K562 (cell line): ENCODE data around the gene PITHD1. TPM values are rescaled to one million over a fixed set of nuclear protein-coding genes. Genes with fewer than 3 reads are reported as not detected.
A peak's percentile ranks its signal among the peaks of the same experiment; 100 is the strongest.

Experiments
- CREB5 ChIP-seq: fragments of 250-450 bp; sonication (Bioruptor Pico); IDR thresholded peaks from 2 replicates; pipeline ENCODE4 v1.5.0; 2020; ENCODE audit warnings: mild to moderate bottlenecking
- KLF1 ChIP-seq: fragments of 450-650 bp; IDR thresholded peaks from 2 replicates; pipeline ENCODE4 v1.6.1; 2016; ENCODE audit warnings: missing genetic modification characterization, missing compliant biosample characterization
- NR2C1 ChIP-seq, 2 experiments: fragments of 450-650 bp; IDR thresholded peaks; 2 replicates each; pipeline ENCODE4 v1.6.1; 2017; ENCODE audit warnings: mild to moderate bottlenecking in 2 of 2, antibody characterized with exemption in 1 of 2, inconsistent platforms in 1 of 2, missing compliant biosample characterization in 1 of 2, missing genetic modification characterization in 1 of 2
- POLR3A ChIP-seq: IDR thresholded peaks from 2 replicates; pipeline ENCODE4 v1.6.1; 2011; ENCODE audit warnings: borderline replicate concordance, mild to moderate bottlenecking, moderate library complexity; ENCODE audit not compliant: insufficient read length, insufficient read depth; ENCODE audit errors: extremely low read depth
- PRDM10 ChIP-seq: fragments of 450-650 bp; IDR thresholded peaks from 2 replicates; pipeline ENCODE4 v1.6.1; 2018; ENCODE audit not compliant: partially characterized antibody
- RAD21 ChIP-seq, 2 experiments: fragments of 250-450 bp in 1 of 2; fragments of 450-650 bp in 1 of 2; sonication (Bioruptor Pico) in 1 of 2; formaldehyde crosslinking in 1 of 2; IDR thresholded peaks in 1 of 2; conservative IDR thresholded peaks in 1 of 2; 2 replicates each; pipeline versions ENCODE4 v1.4.0 to v1.8.0; 2020 to 2022; ENCODE audit warnings: mild to moderate bottlenecking in 2 of 2, moderate library complexity in 1 of 2
- RBFOX2 ChIP-seq: fragments of 200-400 bp; formaldehyde crosslinking; IDR thresholded peaks from 2 replicates; pipeline ENCODE4 v1.6.1; 2017; ENCODE audit warnings: low read depth, mild to moderate bottlenecking, low read length, moderate library complexity
- RBM25 ChIP-seq: fragments of 200-400 bp; formaldehyde crosslinking; IDR thresholded peaks from 2 replicates; pipeline ENCODE4 v1.6.1; 2018; ENCODE audit warnings: low read length, low read depth, moderate library complexity; ENCODE audit not compliant: severe bottlenecking
- TAF1 ChIP-seq: IDR thresholded peaks from 2 replicates; pipeline ENCODE4 v1.6.1; 2011; ENCODE audit warnings: mild to moderate bottlenecking, low read length, moderate library complexity; ENCODE audit not compliant: insufficient read depth, control insufficient read depth, severe bottlenecking; ENCODE audit errors: extremely low read depth
- TOE1 ChIP-seq, 2 experiments: fragments of 450-650 bp in 1 of 2; sonication (generic) in 1 of 2; formaldehyde crosslinking in 1 of 2; IDR thresholded peaks; 2 replicates each; pipeline versions ENCODE4 v1.7.1 to v1.8.0; 2016 to 2022; ENCODE audit warnings: borderline replicate concordance in 2 of 2, mild to moderate bottlenecking in 2 of 2, antibody characterized with exemption in 1 of 2, inconsistent platforms in 1 of 2, low read depth in 1 of 2, missing genetic modification reagents in 1 of 2, moderate library complexity in 1 of 2
- TRIM25 ChIP-seq: fragments of 450-650 bp; IDR thresholded peaks from 2 replicates; pipeline ENCODE4 v1.7.0; 2016; ENCODE audit warnings: borderline replicate concordance
- ZFP91 ChIP-seq: sonication (generic); formaldehyde crosslinking; IDR thresholded peaks from 2 replicates; pipeline ENCODE4 v1.8.0; 2022; ENCODE audit warnings: mild to moderate bottlenecking, missing genetic modification reagents
- ZNF324 ChIP-seq: fragments of 250-450 bp; sonication (Bioruptor Pico); IDR thresholded peaks from 2 replicates; pipeline ENCODE4 v1.4.0; 2020; ENCODE audit warnings: mild to moderate bottlenecking
- ZNF589 ChIP-seq: fragments of 200-800 bp; sonication (Bioruptor generic); IDR thresholded peaks from 2 replicates; pipeline ENCODE4 v1.6.1; 2016; ENCODE audit warnings: low read depth, missing genetic modification characterization, missing compliant biosample characterization
- ZNF830 ChIP-seq: fragments of 250-450 bp; sonication (Bioruptor Pico); IDR thresholded peaks from 2 replicates; pipeline ENCODE4 v1.5.0; 2021; ENCODE audit warnings: mild to moderate bottlenecking
- polyA plus RNA-seq, 8 experiments: library from polyadenylated mRNA; depleted of rRNA in 4 of 8; stranded (reverse) in 5 of 8; unstranded in 3 of 8; fragments of >200 nt; fragmentation: Nextera tagmentation in 2 of 8; fragmentation: Illumina TruSeq in 1 of 8; extraction: Ambion mirVana in 2 of 8; extraction: Trizol in 1 of 8; gene quantifications; 2 replicates each; pipeline versions ENCODE4 v1.2.1 to v1.2.3, GENCODE V29; 2011 to 2014; ENCODE audit warnings: inconsistent platforms in 1 of 8, missing spikeins in 1 of 8
- total RNA-seq, 7 experiments: library from RNA; depleted of rRNA in 6 of 7; stranded (reverse); fragments of >200 nt in 6 of 7; fragmentation: Illumina TruSeq in 2 of 7; extraction: Trizol in 2 of 7; gene quantifications; 2 replicates each; pipeline versions ENCODE4 v1.2.1 to v1.2.3, GENCODE V29; 2011 to 2021; ENCODE audit warnings: low replicate concordance in 1 of 7

PITHD1 gene
- total and polyA plus RNA-seq, 9 of the 15 experiments (the other 6 are each of a cell fraction or from before 2014, with no cell fraction given): 46.5 to 175 (median 149) TPM

GRCh38 chr1:23777979-23778814 is at the start of gene PITHD1 (continued):
- no peak for TF ChIP-seq ZNF830 (CRISPR knock-in tag)
- TF ChIP-seq CREB5: no peak
- 0 out of 2 replicates have a peak, but pooled peaks have one; percentile 67 for TF ChIP-seq ZNF589 (CRISPR knock-in tag)
- TF ChIP-seq RAD21 (CRISPR knock-in tag; conservative IDR thresholded peaks at IDR 0.05 in 1 of 2, IDR thresholded peaks at IDR 0.05 in 1 of 2): 0 out of 4 replicates have a peak, but pooled peaks of 1 of the 2 experiments have one; percentile 11
- no peak for TF ChIP-seq RBM25
- TF ChIP-seq KLF1 (tag): no peak
- TF ChIP-seq NR2C1 (IDR thresholded peaks at IDR 0.05): peak; percentile 78
- TF ChIP-seq NR2C1 (tag; IDR thresholded peaks at IDR 0.05): peak; percentile 86
- TF ChIP-seq PRDM10: peak; percentile 65
- TF ChIP-seq RBFOX2: peak; percentile 94
- TF ChIP-seq TOE1 (IDR thresholded peaks at IDR 0.05; ENCODE audit: borderline replicate concordance): no peak; the same call in none of the 2 replicates
- 0 out of 2 replicates have a peak, but pooled peaks have one; percentile 21 for TF ChIP-seq TOE1 (CRISPR knock-in tag; IDR thresholded peaks at IDR 0.05; ENCODE audit: borderline replicate concordance, low read depth)
- TF ChIP-seq TAF1: peak; percentile 83
- TF ChIP-seq ZFP91: 0 out of 2 replicates have a peak, but pooled peaks have one; percentile 27
- TF ChIP-seq POLR3A: no peak
- no peak for TF ChIP-seq TRIM25
- TF ChIP-seq ZNF324: no peak
